Fibroblast of skin of back (primary cell): ENCODE data around the gene APOBR. TPM values are rescaled to one million over a fixed set of nuclear protein-coding genes. Genes with fewer than 3 reads are reported as not detected.
A peak's percentile ranks its signal among the peaks of the same experiment; 100 is the strongest.
"Not testable (repeated sequence)": the region's sequence is repeated elsewhere in the genome, so short reads cannot be mapped to it uniquely, and the experiment has no call there.

Experiments
- DNase-seq: peaks from one replicate; pipeline ENCODE4 v3.0.0-alpha.2; 2013
- polyA plus RNA-seq, 2 experiments: library from polyadenylated mRNA; unstranded; fragments of 120-200 nt; gene quantifications; one replicate each; pipeline ENCODE4 v1.2.1, GENCODE V29; 2013; ENCODE audit not compliant: insufficient read length in 2 of 2

The APOBR gene, protein sequence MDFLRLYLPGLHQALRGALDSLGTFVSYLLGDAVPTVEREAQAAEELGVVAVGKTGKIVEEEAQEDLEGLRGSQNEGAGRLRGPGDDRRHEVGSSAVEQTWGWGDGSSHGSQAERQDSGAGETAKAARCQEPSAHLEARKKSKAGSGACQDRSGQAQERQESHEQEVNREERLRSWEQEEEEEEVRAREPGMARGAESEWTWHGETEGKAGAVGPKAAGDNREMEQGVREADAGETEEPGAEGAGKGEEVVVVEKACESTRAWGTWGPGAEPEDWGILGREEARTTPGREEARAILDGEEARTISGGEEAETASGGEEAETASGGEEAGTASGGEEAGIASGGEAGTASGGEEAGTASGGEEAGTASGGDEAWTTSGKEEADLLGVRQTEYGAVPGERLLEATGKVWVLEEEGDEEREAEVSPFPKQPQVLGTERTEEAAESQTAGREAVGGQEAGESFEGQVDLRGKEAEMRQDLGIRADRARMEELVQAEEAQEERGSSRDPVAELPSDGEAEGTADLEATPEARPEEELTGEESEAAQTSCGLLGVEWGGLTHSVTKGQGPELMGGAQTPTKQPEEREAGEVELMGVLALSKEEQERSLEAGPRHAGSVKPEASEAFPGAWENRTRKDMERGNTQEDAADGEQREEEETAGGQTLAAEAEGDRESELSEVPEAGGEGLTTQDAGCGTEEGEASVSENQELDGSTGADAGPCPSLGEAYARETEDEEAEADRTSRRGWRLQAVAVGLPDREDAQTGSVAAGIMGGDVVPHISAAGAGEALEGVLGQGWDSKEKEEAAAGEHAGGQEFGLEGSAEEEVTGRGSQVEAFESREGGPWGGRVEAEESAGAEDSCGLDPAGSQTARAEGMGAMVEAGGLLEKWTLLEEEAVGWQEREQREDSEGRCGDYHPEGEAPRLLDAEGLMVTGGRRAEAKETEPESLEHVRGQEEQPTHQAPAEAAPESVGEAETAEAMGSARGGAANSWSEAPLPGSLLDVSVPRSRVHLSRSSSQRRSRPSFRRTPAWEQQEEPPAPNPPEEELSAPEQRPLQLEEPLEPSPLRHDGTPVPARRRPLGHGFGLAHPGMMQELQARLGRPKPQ
- not detected for polyA plus RNA-seq (2013, experiment 1 of 2; ENCODE audit: insufficient read length)
- not detected for polyA plus RNA-seq (2013, experiment 2 of 2; ENCODE audit: insufficient read length)

DNA sequence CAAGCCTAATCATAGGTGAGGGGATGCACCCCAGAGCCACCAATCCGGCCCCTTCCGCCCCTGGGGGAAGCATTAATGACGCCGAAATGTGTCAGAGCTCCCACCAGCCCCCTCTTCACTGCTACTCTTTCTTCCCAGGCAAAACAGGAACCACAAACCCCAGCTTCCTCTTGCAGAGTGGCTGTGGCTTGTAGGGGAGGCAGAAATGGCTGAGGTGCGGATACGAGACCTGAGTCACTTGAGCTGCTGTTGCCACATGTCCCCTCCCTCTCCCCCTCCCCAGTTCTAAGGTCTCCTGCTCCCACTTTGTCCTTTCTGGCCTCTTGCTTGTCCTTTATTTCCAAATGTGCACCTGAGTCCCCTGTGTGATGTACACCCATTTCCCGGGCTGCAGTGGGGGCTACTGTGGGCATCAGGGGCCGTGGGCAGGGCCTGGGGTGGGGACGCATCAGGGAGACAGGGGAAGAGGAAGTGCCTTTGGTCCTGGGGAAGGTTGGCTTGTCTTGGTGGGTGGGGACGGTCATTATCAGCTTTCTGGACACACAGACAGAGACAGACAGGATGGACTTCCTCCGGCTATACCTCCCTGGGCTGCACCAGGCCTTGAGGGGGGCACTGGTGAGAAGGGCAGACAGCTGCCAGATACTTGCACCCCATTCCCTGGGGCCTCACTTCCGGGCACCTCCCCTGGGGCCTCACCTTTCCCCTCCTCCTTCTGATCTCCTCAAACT is at the start of gene APOBR:
TSS of gene APOBR (plus strand) at position 523 of the 731 bp plus-strand sequence. CDS start at position 562, 39 bp downstream.
- DNase-seq, result no peak

DNA sequence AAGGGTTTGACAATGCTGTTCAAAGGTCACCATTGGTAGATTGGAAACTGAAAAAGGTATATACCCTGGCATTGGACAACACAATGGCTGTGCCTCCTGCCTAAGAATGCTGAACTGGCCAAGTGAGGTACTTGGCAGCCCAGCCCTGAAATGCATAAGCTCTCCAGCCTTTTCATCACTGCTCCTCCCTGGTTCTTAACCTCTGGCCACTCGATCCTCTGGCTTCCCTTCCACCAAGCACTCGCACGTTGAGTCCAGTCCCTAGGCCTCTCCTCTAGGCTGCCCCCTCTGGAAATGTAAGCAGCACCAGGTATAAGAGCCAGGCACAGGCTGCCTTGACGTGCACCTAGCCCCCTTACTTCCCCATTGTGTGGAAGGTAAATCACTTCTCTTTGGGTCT is 48.1 kb upstream of the APOBR start:
- DNase-seq, result not testable (repeated sequence)

DNA sequence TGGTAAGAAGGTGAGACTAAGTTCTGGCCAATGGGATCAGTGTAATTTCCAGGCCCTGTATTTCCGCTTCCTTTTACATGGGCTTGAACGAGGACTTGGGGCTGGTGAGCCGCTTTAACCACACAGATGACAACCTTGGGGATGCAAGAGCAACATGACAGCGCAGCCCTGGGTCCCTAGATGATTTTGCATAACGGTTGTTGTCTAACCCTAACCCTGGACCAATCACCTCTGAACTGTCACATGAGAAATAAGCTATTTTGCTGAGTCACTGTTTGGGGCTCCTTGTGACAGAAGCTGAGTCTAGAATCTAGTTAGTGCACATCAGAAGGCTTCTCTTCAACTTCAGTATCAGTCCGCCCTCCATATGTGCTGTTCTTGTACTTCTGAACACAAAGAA is 47.4 kb upstream of the APOBR start:
- not testable (repeated sequence) for DNase-seq

DNA sequence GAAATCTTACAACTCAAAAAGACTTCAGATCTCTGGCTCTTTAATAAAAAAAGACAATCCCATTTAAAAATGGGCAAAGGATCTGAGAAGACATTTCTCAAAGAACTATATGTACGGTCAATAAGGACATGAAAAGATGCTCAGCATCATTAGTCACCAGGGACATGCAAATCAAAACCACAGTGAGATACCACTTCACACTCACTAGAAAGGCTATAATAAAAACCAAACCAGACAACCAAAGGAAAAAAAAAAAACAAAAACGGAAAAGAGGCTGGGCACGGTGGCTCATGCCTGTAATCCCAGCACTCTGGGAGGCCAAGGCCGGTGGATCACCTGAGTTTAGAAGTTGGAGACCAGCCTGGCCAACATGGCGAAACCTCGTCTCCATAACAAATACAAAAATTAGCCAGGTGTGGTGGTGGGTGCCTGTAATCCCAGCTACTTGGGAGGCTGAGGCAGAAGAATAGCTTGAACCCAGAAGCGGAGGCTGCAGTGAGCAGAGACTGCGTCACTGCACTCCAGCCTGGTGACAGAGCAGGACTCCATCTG is 20.7 kb upstream of the APOBR start:
- no peak for DNase-seq

DNA sequence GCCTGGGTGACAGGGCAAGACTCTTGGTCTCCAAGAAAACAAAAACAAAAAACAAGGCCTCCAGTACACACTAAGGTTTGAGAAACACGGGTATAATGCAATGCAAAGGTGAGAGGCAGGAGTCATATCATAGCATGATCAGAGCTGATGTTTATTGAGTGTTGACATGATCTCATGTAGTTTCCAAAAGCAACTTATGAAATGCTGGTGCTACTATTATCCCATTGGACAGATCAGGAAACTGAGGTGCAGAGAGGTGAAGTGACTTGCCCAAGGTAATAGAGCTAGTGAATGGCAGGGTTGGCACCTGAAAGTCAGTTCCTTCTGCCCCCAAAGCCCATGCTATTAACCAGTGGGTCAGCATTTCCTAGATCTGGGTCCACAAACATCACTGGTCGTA is 19.2 kb upstream of the APOBR start:
- no peak for DNase-seq

DNA sequence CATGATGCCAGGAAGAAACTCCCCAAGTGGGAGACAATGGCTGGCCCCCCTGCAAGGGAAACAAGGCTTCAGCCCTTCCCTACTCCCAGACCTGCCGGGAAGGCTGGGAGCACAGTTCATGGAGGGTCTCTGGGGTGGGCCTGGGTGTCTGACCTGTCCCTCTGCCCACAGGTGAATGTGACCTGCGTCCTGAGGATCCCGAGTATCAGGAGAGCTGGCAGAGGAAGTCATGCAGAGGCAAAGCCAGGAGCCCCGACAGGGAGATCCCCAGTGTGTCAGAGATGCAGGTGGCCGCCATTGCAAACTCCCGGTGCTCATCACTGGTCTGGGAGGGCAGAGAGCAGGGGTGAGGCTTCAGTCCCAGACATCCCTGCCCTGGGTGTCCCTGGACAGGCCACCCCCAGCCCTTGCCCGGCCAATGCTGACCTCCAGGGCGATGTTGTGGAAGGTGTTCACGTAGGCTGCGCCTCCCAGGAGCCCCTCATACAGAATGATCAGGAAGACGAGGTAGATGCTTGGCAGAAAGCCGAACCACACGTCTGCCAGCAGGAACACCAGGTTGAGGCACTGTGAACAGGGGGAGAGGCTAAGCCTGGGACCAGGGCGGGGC is 17.0 kb upstream of the APOBR start:
- no peak for DNase-seq

DNA sequence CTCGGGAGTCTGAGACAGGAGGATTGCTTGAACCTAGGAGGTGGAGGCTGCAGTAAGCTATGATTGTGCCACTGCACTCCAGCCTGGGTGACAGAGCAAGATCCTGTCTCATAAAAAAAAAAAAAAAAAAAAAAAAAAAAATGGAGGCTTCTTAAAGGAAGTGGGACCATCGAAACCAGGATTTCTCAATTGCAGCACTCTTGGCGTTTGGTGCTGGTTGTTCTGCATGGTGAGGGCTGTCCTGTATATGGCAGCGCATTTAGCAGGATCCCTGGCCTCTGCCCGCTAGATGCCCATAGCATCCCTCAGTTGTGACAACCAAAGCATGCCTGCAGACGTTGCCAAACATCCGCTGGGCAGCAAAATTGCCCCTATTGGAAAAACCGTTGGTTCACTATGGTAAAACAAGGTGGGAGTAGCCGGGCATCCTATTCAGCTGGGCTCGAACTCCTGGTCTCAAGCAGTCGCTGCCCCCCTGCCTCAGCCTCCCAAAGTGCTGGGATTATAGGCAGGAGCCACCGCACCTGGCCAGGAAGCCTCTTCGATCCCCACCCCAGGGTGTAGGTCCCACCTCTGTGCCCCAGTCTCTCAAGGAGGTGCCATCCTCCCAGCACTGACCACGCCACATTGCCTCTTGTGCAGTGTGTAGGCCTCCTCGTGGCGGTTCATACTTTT is 15.8 kb upstream of the APOBR start:
- no peak for DNase-seq

DNA sequence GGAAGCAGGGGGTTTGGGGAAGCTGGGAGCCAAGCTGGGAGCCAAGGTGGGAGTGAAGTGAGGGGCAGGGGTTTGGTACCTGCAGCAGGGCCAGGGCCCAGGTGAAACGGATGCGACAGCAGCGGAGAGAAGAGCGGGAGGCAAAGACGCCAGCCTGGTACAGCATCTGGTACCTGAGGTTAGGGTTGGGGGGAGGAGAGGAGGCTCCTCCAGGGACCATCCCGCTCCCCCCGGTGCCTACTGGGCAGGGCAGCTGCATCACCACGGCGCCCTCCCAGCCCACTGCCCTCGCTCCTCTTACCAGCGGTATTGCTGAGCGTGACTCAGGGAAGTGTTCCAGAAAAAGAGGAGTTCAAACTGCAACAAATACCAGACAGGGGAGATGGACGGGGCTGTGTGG is 12.4 kb upstream of the APOBR start:
- no peak for DNase-seq

DNA sequence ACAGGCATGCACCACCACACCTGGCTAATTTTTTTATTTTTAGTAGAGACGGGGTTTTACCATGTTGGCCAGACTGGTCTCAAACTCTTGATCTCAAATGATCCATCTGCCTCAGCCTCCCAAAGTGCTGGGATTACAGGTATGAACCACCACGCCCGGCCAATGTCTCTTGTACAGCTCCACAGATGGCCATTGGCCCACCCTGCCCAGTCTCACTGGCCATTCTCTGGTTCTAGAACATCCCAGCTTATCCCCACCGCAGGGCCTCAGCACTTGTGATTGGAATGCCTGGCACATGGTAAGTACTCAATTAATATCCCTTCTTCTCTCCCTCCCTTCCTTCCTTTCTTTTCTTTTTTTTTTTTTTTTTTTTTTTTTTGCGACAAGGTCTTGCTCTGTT is 11.1 kb upstream of the APOBR start:
- not testable (repeated sequence) for DNase-seq

DNA sequence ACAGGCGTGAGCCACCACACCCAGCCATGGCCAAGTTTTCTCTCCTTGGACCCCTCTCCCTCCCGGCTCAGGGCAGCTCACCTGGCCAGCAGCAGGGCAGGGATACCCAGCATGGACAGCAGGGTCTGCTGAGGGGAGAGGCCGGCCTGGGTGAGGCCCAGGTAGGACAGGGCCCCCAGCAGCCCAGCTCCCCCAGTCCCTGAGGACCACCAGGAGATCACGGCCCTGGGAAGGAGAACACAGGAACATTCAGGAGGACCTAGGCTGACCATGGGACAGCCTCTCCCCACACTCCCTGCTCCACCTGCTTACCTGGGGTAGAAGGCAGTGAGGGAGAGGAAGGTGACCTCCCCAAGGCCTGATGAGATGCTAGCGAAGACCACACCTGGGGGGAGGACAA is 8.2 kb upstream of the APOBR start:
- DNase-seq, result no peak

DNA sequence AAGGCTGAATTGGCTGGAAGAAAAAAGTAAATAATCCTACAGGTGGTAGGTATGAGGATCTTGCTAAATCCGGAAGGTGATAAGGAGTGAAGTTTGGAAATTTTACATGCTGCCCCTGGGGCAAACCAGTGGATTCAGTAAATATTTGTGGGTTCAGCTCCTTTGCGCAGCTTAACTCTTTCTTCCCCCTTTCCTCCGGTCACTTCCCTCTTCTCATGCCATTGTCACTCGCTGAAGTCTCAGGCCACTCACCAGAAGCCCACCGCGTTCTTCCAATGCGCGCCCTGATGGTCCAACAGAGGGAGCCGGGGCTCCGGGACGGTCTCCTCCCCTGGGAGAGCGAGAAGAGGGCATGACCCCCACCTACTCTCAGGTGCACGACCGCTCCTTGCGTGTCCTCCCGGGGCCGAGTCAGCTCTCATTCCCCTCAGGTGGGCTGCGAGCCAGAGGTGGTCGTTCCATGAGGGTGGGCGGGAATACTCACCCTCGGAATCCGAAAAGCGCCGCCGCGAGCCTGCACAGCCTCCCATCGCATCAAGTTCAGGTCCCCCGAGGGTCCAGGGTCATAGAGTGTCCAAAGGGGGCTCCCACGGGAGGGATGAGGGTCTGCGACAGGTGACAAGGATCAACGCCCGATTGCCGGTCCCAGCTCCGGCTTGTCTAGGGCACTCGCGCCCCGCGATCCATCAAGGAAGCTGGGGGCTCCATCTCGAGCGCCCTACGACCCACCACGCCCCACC is 3.0 kb upstream of the APOBR start:
- peak; percentile 23 for DNase-seq

DNA sequence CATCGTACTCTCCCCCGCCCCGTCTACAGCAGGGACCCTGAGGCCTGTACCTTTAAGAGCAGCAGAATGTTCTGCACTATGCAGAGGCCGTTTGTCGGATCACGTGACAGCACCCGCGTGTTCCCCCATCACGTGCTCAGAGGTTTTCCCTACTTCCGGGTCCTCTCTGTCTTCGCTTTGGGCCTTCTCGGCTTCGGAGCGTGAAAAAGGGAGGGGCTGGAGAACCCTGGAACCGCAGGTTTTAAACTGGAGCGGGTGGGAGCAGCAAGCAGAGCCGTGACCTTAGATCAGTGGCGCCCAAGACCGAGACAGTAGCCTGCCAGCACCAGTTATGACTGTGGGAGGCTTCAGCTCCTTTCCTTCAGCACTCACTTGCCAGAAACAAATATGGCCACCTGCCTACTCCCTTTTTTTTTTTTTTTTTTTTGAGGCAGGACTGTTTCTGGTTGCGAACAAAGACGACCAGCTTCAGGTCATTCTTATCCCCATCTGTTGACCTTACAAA is 2.4 kb upstream of the APOBR start, which contains the start of gene CLN3:
TSS of gene CLN3 (minus strand) at position 105 of the 505 bp plus-strand sequence. CDS start 315 bp downstream, outside the sequence.
- DNase-seq, result peak; percentile 96

DNA sequence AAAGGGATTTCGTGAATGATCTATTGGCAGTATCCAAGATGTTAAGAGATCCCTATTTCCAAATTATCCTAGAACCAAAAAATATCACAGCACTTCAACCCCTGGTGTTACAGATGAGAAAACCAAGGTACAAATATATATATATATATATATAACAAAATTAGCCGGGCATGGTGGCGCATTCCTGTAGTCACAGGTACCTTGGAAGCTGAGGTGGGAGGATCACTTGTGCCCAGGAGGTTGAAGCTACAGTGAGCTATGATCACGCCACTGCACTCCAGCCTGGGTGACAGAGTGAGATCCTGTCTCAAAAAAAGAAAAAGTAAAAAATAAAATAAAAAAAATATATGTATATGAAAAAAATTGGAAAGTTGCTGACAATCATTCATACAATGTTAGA is 1.9 kb upstream of the APOBR start:
- DNase-seq, result no peak

DNA sequence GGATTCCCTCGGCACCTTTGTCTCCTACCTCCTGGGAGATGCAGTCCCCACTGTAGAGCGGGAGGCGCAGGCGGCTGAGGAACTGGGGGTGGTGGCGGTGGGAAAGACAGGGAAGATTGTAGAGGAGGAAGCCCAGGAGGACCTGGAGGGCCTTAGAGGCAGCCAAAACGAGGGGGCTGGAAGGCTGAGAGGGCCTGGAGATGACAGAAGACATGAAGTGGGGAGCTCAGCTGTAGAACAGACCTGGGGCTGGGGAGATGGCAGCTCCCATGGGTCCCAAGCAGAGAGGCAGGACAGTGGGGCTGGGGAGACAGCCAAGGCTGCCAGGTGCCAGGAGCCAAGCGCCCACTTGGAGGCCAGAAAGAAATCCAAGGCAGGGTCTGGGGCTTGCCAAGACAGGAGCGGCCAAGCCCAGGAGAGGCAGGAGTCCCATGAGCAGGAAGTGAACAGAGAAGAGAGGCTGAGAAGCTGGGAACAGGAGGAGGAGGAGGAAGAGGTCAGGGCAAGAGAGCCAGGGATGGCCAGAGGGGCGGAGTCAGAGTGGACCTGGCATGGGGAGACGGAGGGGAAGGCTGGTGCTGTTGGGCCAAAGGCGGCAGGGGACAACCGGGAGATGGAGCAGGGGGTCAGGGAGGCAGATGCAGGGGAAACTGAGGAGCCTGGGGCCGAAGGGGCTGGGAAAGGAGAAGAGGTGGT is 803 bp downstream of the APOBR start:
- DNase-seq, result no peak

DNA sequence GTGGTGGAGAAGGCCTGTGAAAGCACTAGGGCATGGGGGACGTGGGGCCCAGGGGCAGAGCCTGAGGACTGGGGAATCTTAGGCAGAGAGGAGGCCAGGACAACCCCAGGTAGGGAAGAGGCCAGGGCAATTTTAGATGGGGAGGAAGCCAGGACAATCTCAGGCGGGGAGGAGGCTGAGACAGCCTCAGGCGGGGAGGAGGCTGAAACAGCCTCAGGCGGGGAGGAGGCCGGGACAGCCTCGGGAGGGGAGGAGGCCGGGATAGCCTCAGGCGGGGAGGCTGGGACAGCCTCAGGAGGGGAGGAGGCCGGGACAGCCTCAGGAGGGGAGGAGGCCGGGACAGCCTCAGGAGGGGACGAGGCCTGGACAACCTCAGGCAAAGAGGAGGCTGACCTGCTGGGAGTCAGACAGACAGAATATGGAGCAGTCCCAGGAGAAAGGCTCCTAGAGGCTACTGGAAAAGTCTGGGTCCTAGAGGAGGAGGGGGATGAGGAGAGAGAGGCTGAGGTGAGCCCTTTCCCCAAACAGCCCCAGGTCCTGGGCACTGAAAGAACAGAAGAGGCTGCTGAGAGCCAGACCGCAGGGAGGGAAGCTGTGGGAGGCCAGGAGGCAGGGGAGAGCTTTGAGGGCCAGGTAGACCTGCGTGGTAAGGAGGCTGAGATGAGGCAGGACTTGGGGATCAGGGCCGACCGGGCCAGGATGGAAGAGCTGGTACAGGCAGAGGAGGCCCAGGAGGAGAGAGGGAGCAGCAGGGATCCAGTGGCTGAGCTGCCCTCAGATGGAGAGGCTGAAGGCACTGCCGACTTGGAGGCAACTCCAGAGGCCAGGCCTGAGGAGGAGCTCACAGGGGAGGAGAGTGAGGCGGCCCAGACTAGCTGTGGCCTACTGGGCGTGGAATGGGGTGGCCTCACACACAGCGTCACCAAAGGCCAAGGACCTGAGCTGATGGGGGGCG is 1.6 kb downstream of the APOBR start:
- no peak for DNase-seq

DNA sequence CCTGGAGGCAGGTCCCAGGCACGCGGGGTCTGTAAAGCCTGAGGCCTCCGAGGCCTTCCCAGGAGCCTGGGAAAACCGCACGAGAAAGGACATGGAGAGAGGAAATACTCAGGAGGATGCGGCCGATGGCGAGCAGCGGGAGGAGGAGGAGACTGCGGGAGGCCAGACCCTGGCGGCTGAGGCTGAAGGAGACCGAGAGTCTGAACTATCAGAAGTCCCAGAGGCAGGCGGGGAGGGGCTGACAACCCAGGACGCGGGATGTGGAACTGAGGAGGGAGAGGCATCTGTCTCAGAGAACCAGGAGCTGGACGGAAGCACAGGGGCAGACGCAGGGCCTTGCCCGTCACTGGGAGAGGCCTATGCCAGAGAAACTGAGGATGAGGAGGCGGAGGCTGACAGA is 2.4 kb downstream of the APOBR start:
- DNase-seq, result no peak

DNA sequence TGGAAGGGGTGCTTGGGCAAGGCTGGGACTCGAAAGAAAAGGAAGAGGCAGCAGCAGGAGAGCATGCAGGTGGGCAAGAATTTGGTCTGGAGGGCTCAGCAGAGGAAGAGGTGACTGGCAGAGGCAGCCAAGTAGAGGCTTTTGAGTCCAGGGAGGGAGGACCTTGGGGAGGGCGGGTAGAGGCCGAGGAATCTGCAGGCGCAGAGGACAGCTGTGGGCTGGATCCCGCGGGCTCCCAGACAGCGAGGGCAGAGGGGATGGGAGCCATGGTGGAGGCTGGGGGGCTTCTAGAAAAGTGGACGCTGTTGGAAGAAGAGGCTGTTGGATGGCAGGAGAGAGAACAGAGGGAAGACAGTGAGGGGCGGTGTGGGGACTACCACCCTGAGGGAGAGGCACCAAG is 2.9 kb downstream of the APOBR start:
- no peak for DNase-seq
